B cell (primary cell): Measurements from ENCODE around the gene KIAA0232. TPM values are rescaled to one million over a fixed set of nuclear protein-coding genes. Genes with fewer than 3 reads are reported as not detected.

Experiments used
- ATAC-seq: fragments of 200-7000 bp; cut with Tn5 transposase; one replicate; pipeline ENCODE4 v1.10.0; 2021; ENCODE audit warnings: low read depth, mild to moderate bottlenecking, moderate number of reproducible peaks, moderate library complexity
- CTCF ChIA-PET: fragments of 350-600 bp; sonication (Branson Sonifier 250); formaldehyde crosslinking; loops from one replicate; lab custom pipeline; 2021; ENCODE audit warnings: antibody characterized with exemption, inconsistent platforms; lab: Charles Lee
- POLR2A ChIA-PET: fragments of 350-600 bp; sonication (Branson Sonifier 250); formaldehyde crosslinking; loops from one replicate; lab custom pipeline; 2021; ENCODE audit warnings: antibody characterized with exemption; lab: Charles Lee
- DNase-seq: peaks from one replicate; pipeline ENCODE4 v3.0.0; 2013
- H2AFZ ChIP-seq: 2 replicates; pipeline ENCODE4 v1.6.1; 2012; ENCODE audit warnings: mild to moderate bottlenecking, low read depth, low read length; ENCODE audit not compliant: insufficient read depth, poor library complexity, severe bottlenecking
- H3K27ac ChIP-seq, 2 donors: 1 replicate in 1 of 2; 2 replicates in 1 of 2; pipeline ENCODE4 v1.5.1; 2012 to 2013; ENCODE audit warnings: low read length in 2 of 2, mild to moderate bottlenecking in 2 of 2, moderate library complexity in 1 of 2
- H3K27me3 ChIP-seq, 4 experiments: fragments of 200-600 bp in 1 of 4; sonication (generic) in 1 of 4; replicated peaks in 1 of 4; 1 replicate in 2 of 4; 2 replicates in 2 of 4; pipeline versions ENCODE4 v1.6.1 to v1.7.0; 2013 to 2016; ENCODE audit warnings: low read length in 3 of 4, mild to moderate bottlenecking in 2 of 4, mixed read lengths in 1 of 4, moderate library complexity in 1 of 4; ENCODE audit not compliant: insufficient read depth in 4 of 4, control insufficient read depth in 3 of 4; ENCODE audit errors: control extremely low read depth in 1 of 4
- H3K36me3 ChIP-seq, 2 experiments: replicated peaks in 1 of 2; 1 replicate in 1 of 2; 2 replicates in 1 of 2; pipeline versions ENCODE4 v1.6.1 to v1.7.1; 2013; ENCODE audit warnings: low read length in 1 of 2; ENCODE audit not compliant: insufficient read depth in 2 of 2, control insufficient read depth in 1 of 2; ENCODE audit errors: control extremely low read depth in 1 of 2, extremely low read depth in 1 of 2
- H3K4me1 ChIP-seq, 2 donors: fragments of 200-600 bp in 1 of 2; sonication (generic) in 1 of 2; 1 replicate in 1 of 2; 2 replicates in 1 of 2; pipeline versions ENCODE4 v1.5.1 to v1.6.1; 2013 to 2017; ENCODE audit warnings: low read length in 2 of 2; ENCODE audit not compliant: control insufficient read depth in 2 of 2, insufficient read depth in 2 of 2
- H3K4me2 ChIP-seq: replicated peaks from 2 replicates; pipeline ENCODE3; 2012; ENCODE audit warnings: mild to moderate bottlenecking, low read depth, low read length; ENCODE audit not compliant: poor library complexity, severe bottlenecking
- H3K4me3 ChIP-seq, 5 experiments: fragments of 200-600 bp in 1 of 5; sonication (generic) in 1 of 5; 1 replicate in 3 of 5; 2 replicates in 2 of 5; pipeline versions ENCODE4 v1.5.1 to v1.7.0; 2011 to 2016; ENCODE audit warnings: low read length in 4 of 5, mild to moderate bottlenecking in 4 of 5, low read depth in 2 of 5, control low read depth in 1 of 5, moderate library complexity in 1 of 5; ENCODE audit not compliant: insufficient read depth in 1 of 5; ENCODE audit errors: control extremely low read depth in 1 of 5, extremely low read depth in 1 of 5
- H3K79me2 ChIP-seq: fragments of 200-600 bp; sonication (generic); one replicate; pipeline ENCODE4 v1.6.0; 2016; ENCODE audit warnings: low read length; ENCODE audit not compliant: control insufficient read depth, insufficient read depth
- H3K9ac ChIP-seq: fragments of 200-600 bp; sonication (generic); 2 replicates; pipeline ENCODE4 v1.6.1; 2017; ENCODE audit warnings: mild to moderate bottlenecking, low read length, moderate library complexity
- H3K9me3 ChIP-seq, 3 donors: one replicate each; pipeline versions ENCODE4 v1.6.1 to v1.7.1; 2013; ENCODE audit warnings: low read length in 2 of 3; ENCODE audit not compliant: control insufficient read depth in 2 of 3, insufficient read depth in 1 of 3; ENCODE audit errors: control extremely low read depth in 1 of 3
- H4K20me1 ChIP-seq: 2 replicates; pipeline ENCODE4 v1.6.0; 2012; ENCODE audit warnings: mild to moderate bottlenecking, low read length; ENCODE audit not compliant: insufficient read depth, control insufficient read depth, poor library complexity, severe bottlenecking
- H3K27ac Mint-ChIP-seq: one replicate; pipeline ENCODE4 v1.8.0; 2021; ENCODE audit warnings: mixed read lengths
- H3K27me3 Mint-ChIP-seq: one replicate; pipeline ENCODE4 v1.8.0; 2021; ENCODE audit warnings: mixed read lengths
- H3K4me1 Mint-ChIP-seq: one replicate; pipeline ENCODE4 v1.8.0; 2021; ENCODE audit warnings: mixed read lengths
- H3K4me3 Mint-ChIP-seq: one replicate; pipeline ENCODE4 v1.8.0; 2021; ENCODE audit warnings: mixed read lengths
- H3K9me3 Mint-ChIP-seq: one replicate; pipeline ENCODE4 v1.8.0; 2022; ENCODE audit warnings: mixed read lengths; ENCODE audit not compliant: insufficient read depth
- CTCF ChIP-seq: fragments of 200-600 bp; IDR thresholded peaks from one replicate; pipeline ENCODE4 v1.8.0; 2022; ENCODE audit warnings: antibody characterized with exemption, mild to moderate bottlenecking
- EZH2 ChIP-seq: IDR thresholded peaks from 2 replicates; pipeline ENCODE4 v1.6.1; 2012; ENCODE audit warnings: borderline replicate concordance, low read depth, mild to moderate bottlenecking, moderate library complexity, low read length; ENCODE audit not compliant: insufficient read depth, poor library complexity, severe bottlenecking
- WGBS: methylation state at CpG from one replicate; pipeline ENCODE4 v1.1.5; 2013; ENCODE audit warnings: missing lambda C conversion rate; ENCODE audit not compliant: insufficient coverage; 5-methylcytosine and 5-hydroxymethylcytosine counted together
- intact Hi-C: fragments of 100-400 bp; cut with micrococcal nuclease; formaldehyde crosslinking; loops from one replicate; pipeline ENCODE4 v1.10.0; 2022
- polyA plus RNA-seq: library from polyadenylated mRNA; depleted of rRNA; stranded (reverse); fragments of >200 nt; gene quantifications from 2 replicates; pipeline ENCODE4 v1.2.3, GENCODE V29; 2012
- total RNA-seq, 2 donors: library from RNA; stranded (reverse); fragments of 120-200 nt in 1 of 2; gene quantifications; 1 replicate in 1 of 2; 2 replicates in 1 of 2; pipeline versions ENCODE4 v1.2.3 to v1.2.4, GENCODE V29; 2013 to 2022

KIAA0232 gene
- total and polyA plus RNA-seq, 2 donors (not counting 1 experiment from before 2014, with no cell fraction given) = 2.9 to 20.8 TPM

- peaks cover 0 to 3% (median 0%) of the 10 kb centered on the region in 3 donors for H3K9me3 ChIP-seq
- 94% methylated on average over 2 of the region's 8 CpGs for WGBS
- no peak for DNase-seq
- no peak overlapping the region for H3K27ac ChIP-seq
- Mint-ChIP-seq H3K4me3 (no peak overlapping the region), H3K27me3 (no peaks in the 10 kb centered on the region), H3K9me3 (peaks cover 3% of the 10 kb centered on the region), H3K4me1 (peaks cover 1% of the 10 kb centered on the region), H3K27ac (no peak overlapping the region)
- TF ChIP-seq CTCF (no peak), EZH2 (no peak)
- no peak for ATAC-seq
- intact Hi-C loops = no loop called here
- no peak overlapping the region for H2AFZ ChIP-seq
- no peak overlapping the region for H3K4me2 ChIP-seq
- no peak overlapping the region for H3K9ac ChIP-seq
- H3K27me3 ChIP-seq = no peaks in the 10 kb centered on the region
- H4K20me1 ChIP-seq = no peaks in the 10 kb centered on the region
- ChIA-PET CTCF (no interaction called here), POLR2A (interaction anchor here (0.6 kb wide), 1 partner anchor 105 kb away, joined by 3 read pairs; no protein-coding TSS in a partner anchor)
- peaks cover 3 to 10% of the 10 kb centered on the region in 2 experiments for H3K36me3 ChIP-seq
- no peaks in the 10 kb centered on the region for H3K79me2 ChIP-seq
- no peaks in the 10 kb centered on the region for H3K4me1 ChIP-seq
- no peak overlapping the region for H3K4me3 ChIP-seq
These were observed 57.8 kb downstream of the KIAA0232 start for GRCh38 chr4:6840062-6840976.

- Histone ChIP-seq H3K9me3 (no peaks in the 10 kb centered on the region), H3K36me3 (peaks cover 1 to 19% of the 10 kb centered on the region in 2 experiments), H3K27me3 (no peaks in the 10 kb centered on the region), H3K4me3 (no peak overlapping the region), H3K4me2 (no peak overlapping the region), H2AFZ (no peak overlapping the region), H3K27ac (no peak overlapping the region), H4K20me1 (peaks cover 9% of the 10 kb centered on the region), H3K4me1 (no peaks in the 10 kb centered on the region), H3K79me2 (peaks cover 9% of the 10 kb centered on the region), H3K9ac (no peak overlapping the region)
- Mint-ChIP-seq H3K4me3 (no peak overlapping the region), H3K27ac (no peak overlapping the region), H3K27me3 (no peaks in the 10 kb centered on the region), H3K4me1 (peaks cover 1% of the 10 kb centered on the region), H3K9me3 (no peaks in the 10 kb centered on the region)
- intact Hi-C loops = no loop called here
- ATAC-seq (no peak), DNase-seq (no peak)
- 100% methylated on average over 1 of the region's 1 CpG for WGBS
- TF ChIP-seq EZH2 (no peak), CTCF (no peak)
- ChIA-PET POLR2A (no interaction called here), CTCF (no interaction called here)
These were observed 62.5 kb downstream of the KIAA0232 start for GRCh38 chr4:6845027-6845426.
